HepG2 (cell line): ENCODE data around the gene GRM4. TPM values are rescaled to one million over a fixed set of nuclear protein-coding genes. Genes with fewer than 3 reads are reported as not detected.

Experiments used
- ATAC-seq: fragments of 200-7000 bp; cut with Tn5 transposase; 3 replicates; pipeline ENCODE4 v1.9.1; 2020; ENCODE audit warnings: mild to moderate bottlenecking, moderate library complexity
- BruUV-seq: library from RNA; stranded (reverse); fragments of 400-500 nt; replicated peaks from 2 replicates; lab custom pipeline; 2021; lab: Mats Ljungman, UMichigan
- CTCF ChIA-PET: fragments of 300-600 bp; formaldehyde crosslinking; extraction: SDS; loops from one replicate; lab custom pipeline; 2021; ENCODE audit warnings: low total read pairs, inconsistent platforms, low intra/inter-chr PET ratio; lab: Yijun Ruan, JAX
- POLR2A ChIA-PET: fragments of 350-600 bp; sonication (Branson Sonifier 250); formaldehyde crosslinking; loops from one replicate; lab custom pipeline; 2020; ENCODE audit warnings: antibody characterized with exemption, inconsistent platforms; lab: Yijun Ruan, JAX
- DNase-seq: peaks from one replicate; pipeline ENCODE4 v3.0.0-alpha.2; 2015; ENCODE audit warnings: low spot score
- FAIRE-seq: peaks from 3 replicates; lab custom pipeline; 2011; peaks lifted over from hg19 to GRCh38; lab: Jason Lieb, UNC
- H2AFZ ChIP-seq: one replicate; pipeline ENCODE4 v1.6.1; 2011; ENCODE audit warnings: low read length, inconsistent platforms
- H3K27ac ChIP-seq: fragments of 300-600 bp; 3 replicates; pipeline ENCODE4 v1.8.0; 2011; ENCODE audit warnings: mixed run types, mild to moderate bottlenecking, mixed read lengths, low read length, inconsistent platforms; ENCODE audit not compliant: insufficient read depth; ENCODE audit errors: extremely low read length
- H3K27me3 ChIP-seq, 2 experiments: fragments of 200-600 bp in 1 of 2; 2 replicates in 1 of 2; 3 replicates in 1 of 2; pipeline versions ENCODE4 v1.6.0 to v1.8.0; 2011; ENCODE audit warnings: low read length in 2 of 2, mild to moderate bottlenecking in 2 of 2, moderate library complexity in 2 of 2, inconsistent platforms in 1 of 2; ENCODE audit not compliant: insufficient read depth in 2 of 2, control insufficient read depth in 1 of 2
- H3K36me3 ChIP-seq, 2 experiments: fragments of 200-600 bp in 1 of 2; replicated peaks in 1 of 2; 2 replicates in 1 of 2; 3 replicates in 1 of 2; pipeline versions ENCODE4 v1.5.1 to v1.8.0; 2011; ENCODE audit warnings: low read length in 2 of 2, inconsistent platforms in 1 of 2; ENCODE audit not compliant: insufficient read depth in 2 of 2, control insufficient read depth in 1 of 2
- H3K4me1 ChIP-seq: 2 replicates; pipeline ENCODE4 v1.5.1; 2012; ENCODE audit warnings: low read length, inconsistent platforms; ENCODE audit not compliant: insufficient read depth
- H3K4me2 ChIP-seq: 2 replicates; pipeline ENCODE4 v1.6.0; 2011; ENCODE audit warnings: low read depth, low read length, inconsistent platforms
- H3K4me3 ChIP-seq, 3 experiments: fragments of 200-600 bp in 1 of 3; sonication (generic), shearing (Covaris generic) in 1 of 3; replicated peaks in 1 of 3; 2 replicates each; pipeline ENCODE4 v1.5.1; 2011 to 2016; ENCODE audit warnings: low read length in 3 of 3, inconsistent platforms in 2 of 3, low read depth in 2 of 3, mild to moderate bottlenecking in 2 of 3, control low read depth in 1 of 3, mixed read lengths in 1 of 3; ENCODE audit not compliant: insufficient read depth in 1 of 3
- H3K79me2 ChIP-seq: one replicate; pipeline ENCODE4 v1.6.1; 2011; ENCODE audit warnings: low read length, inconsistent platforms; ENCODE audit not compliant: insufficient read depth
- H3K9ac ChIP-seq: 2 replicates; pipeline ENCODE4 v1.6.0; 2011; ENCODE audit warnings: mild to moderate bottlenecking, low read depth, low read length, inconsistent platforms; ENCODE audit not compliant: insufficient read depth
- H3K9me3 ChIP-seq: 2 replicates; pipeline ENCODE4 v1.5.1; 2012; ENCODE audit warnings: mild to moderate bottlenecking, low read length
- H4K20me1 ChIP-seq: 2 replicates; pipeline ENCODE4 v1.6.0; 2011; ENCODE audit warnings: inconsistent platforms, mild to moderate bottlenecking, low read length, moderate library complexity; ENCODE audit not compliant: insufficient read depth
- KDM5A ChIP-seq: fragments of 200-600 bp; sonication (generic); IDR thresholded peaks from 2 replicates; pipeline ENCODE4 v1.7.0; 2018; ENCODE audit warnings: antibody characterized with exemption, mild to moderate bottlenecking, low read length, borderline replicate concordance
- KDM5B ChIP-seq: sonication (generic); formaldehyde crosslinking; IDR thresholded peaks from 2 replicates; pipeline ENCODE4 v1.4.0; 2020; ENCODE audit warnings: missing genetic modification reagents, mild to moderate bottlenecking, borderline replicate concordance
- MED13 ChIP-seq: sonication (generic); formaldehyde crosslinking; IDR thresholded peaks from 2 replicates; pipeline ENCODE4 v1.5.0; 2020; ENCODE audit warnings: missing genetic modification reagents
- RBM22 ChIP-seq: fragments of 200-400 bp; formaldehyde crosslinking; optimal IDR thresholded peaks from 2 replicates; pipeline ENCODE3; 2017; ENCODE audit warnings: mild to moderate bottlenecking, low read length, moderate library complexity
- WIZ ChIP-seq: sonication (generic); formaldehyde crosslinking; IDR thresholded peaks from 2 replicates; pipeline ENCODE4 v1.5.1; 2020; ENCODE audit warnings: mild to moderate bottlenecking, missing genetic modification reagents
- ZBTB8A ChIP-seq: sonication (generic); formaldehyde crosslinking; IDR thresholded peaks from 2 replicates; pipeline ENCODE4 v1.4.0; 2020; ENCODE audit warnings: mild to moderate bottlenecking, low read depth, missing genetic modification reagents, borderline replicate concordance
- ZKSCAN1 ChIP-seq: fragments of 150-350 bp; IDR thresholded peaks from 2 replicates; pipeline ENCODE4 v1.6.1; 2014; ENCODE audit warnings: low read length
- ZNF562 ChIP-seq: sonication (generic); formaldehyde crosslinking; IDR thresholded peaks from 2 replicates; pipeline ENCODE4 v1.8.0; 2022; ENCODE audit warnings: missing genetic modification reagents, borderline replicate concordance
- ZNF768 ChIP-seq: sonication (generic); formaldehyde crosslinking; IDR thresholded peaks from 2 replicates; pipeline ENCODE4 v1.4.0; 2020; ENCODE audit warnings: missing genetic modification reagents
- ZSCAN9 ChIP-seq: IDR thresholded peaks from 2 replicates; pipeline ENCODE4 v1.6.1; 2016; ENCODE audit warnings: borderline replicate concordance
- WGBS: methylation state at CpG from one replicate; pipeline ENCODE4 v1.1.6; 2017; ENCODE audit warnings: low lambda C conversion rate; 5-methylcytosine and 5-hydroxymethylcytosine counted together
- in situ Hi-C: cut with HindIII; loops from 2 replicates; pipeline ENCODE4 v1.10.0; 2017; ENCODE audit warnings: low pct_unique_long_range_greater_than_20kb; ENCODE audit not compliant: extremely low pct_ligation_motif_present
- intact Hi-C: fragments of 100-400 bp; cut with micrococcal nuclease; formaldehyde crosslinking; loops from one replicate; pipeline ENCODE4 v1.10.0; 2022; ENCODE audit not compliant: unreplicated experiment
- polyA plus RNA-seq, 8 experiments: library from polyadenylated mRNA; depleted of rRNA in 3 of 8; stranded (reverse) in 7 of 8; unstranded in 1 of 8; fragments of >200 nt; fragmentation: Illumina TruSeq in 4 of 8; extraction: Trizol in 4 of 8; gene quantifications; 2 replicates each; pipeline versions ENCODE4 v1.2.1 to v1.2.3, GENCODE V29; 2011 to 2016; ENCODE audit warnings: low read depth in 4 of 8, missing spikeins in 1 of 8, mixed read lengths in 1 of 8; ENCODE audit not compliant: insufficient read depth in 1 of 8
- total RNA-seq, 5 experiments: library from RNA; depleted of rRNA; stranded (reverse); fragments of >200 nt; fragmentation: Illumina TruSeq; extraction: Trizol; gene quantifications; 2 replicates each; pipeline ENCODE4 v1.2.3, GENCODE V29; 2016; ENCODE audit warnings: low read depth in 1 of 5
- TF ChIP-seq, protein P1 (sequence below): sonication (generic); formaldehyde crosslinking; IDR thresholded peaks from 2 replicates; pipeline ENCODE4 v1.8.0; 2022; ENCODE audit warnings: mild to moderate bottlenecking, missing genetic modification reagents, borderline replicate concordance
- TF ChIP-seq, protein P2 (sequence below): IDR thresholded peaks from 2 replicates; pipeline ENCODE4 v1.6.1; 2012; ENCODE audit warnings: low read depth, low read length, improper control_type of control experiment
- TF ChIP-seq, protein P3 (sequence below): sonication (generic); formaldehyde crosslinking; IDR thresholded peaks from 2 replicates; pipeline ENCODE4 v1.4.0; 2020; ENCODE audit warnings: low read depth, mild to moderate bottlenecking, missing genetic modification reagents

Gene GRM4
- total and polyA plus RNA-seq, 2 of the 13 experiments (the other 11 are each of a cell fraction or from before 2014, with no cell fraction given), result not detected

DNA sequence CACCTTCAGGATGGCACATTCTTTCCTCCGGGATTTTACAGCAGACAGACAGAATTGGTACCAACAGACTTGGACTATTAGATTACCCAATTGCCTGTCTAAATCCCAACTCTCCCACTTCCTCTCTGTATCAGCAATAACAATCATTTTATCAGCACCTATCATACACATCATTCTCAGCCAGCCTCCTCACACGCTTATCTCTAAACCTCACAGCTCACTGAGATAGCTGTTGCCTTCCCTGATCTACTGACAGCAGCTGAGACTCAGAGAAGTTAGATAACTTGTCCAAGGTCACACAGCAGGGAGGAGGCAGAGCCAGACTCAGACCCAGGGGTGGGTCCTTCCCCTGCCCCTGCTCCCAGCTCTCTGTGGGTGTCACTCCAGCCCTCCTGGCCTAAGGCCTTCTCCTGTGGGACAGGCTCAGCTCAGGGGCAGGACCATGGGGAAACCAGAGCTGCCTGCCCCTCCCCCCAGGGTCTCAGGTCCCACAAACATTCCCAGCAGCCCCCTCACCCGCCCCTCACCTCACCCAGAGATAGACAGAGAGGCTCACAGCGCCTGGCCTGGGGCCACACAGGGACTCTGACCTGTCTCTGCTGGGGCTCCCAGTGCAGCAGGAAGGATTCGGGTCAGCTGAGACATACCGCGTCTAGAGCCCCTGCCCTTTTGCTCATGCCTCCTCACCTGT lies 92.8 kb downstream of the GRM4 start:
- H3K36me3 ChIP-seq, result no peaks in the 10 kb centered on the region
- FAIRE-seq (no peak), ATAC-seq (no peak), DNase-seq (no peak)
- intact Hi-C loops (no loop called here), in situ Hi-C loops (no loop called here)
- no peak overlapping the region for H3K4me3 ChIP-seq
- no peak overlapping the region for H3K9ac ChIP-seq
- no peak overlapping the region for H2AFZ ChIP-seq
- peaks cover 4% of the 10 kb centered on the region; the same call in 1 of the 2 replicates for H4K20me1 ChIP-seq
- H3K27ac ChIP-seq, result no peak overlapping the region
- BruUV-seq, result no TSS peak
- 29% methylated on average over 7 of the region's 7 CpGs for WGBS
- H3K79me2 ChIP-seq, result no peaks in the 10 kb centered on the region
- ChIA-PET CTCF (interaction anchor here (1.0 kb wide), 1 partner anchor 102 kb away, joined by 3 read pairs; no protein-coding TSS in a partner anchor), POLR2A (no interaction called here)
- no peak overlapping the region for H3K4me2 ChIP-seq
- H3K4me1 ChIP-seq, result no peaks in the 10 kb centered on the region
- TF ChIP-seq, protein P1, sequence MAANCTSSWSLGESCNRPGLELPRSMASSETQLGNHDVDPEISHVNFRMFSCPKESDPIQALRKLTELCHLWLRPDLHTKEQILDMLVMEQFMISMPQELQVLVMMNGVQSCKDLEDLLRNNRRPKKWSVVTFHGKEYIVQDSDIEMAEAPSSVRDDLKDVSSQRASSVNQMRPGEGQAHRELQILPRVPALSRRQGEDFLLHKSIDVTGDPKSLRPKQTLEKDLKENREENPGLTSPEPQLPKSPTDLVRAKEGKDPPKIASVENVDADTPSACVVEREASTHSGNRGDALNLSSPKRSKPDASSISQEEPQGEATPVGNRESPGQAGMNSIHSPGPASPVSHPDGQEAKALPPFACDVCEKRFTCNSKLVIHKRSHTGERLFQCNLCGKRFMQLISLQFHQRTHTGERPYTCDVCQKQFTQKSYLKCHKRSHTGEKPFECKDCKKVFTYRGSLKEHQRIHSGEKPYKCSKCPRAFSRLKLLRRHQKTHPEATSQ (CRISPR knock-in tag), result no peak
- TF ChIP-seq ZNF768 (CRISPR knock-in tag), result peak; percentile 93
- peaks cover 11 to 57% of the 10 kb centered on the region in 2 experiments for H3K27me3 ChIP-seq
- no peaks in the 10 kb centered on the region for H3K9me3 ChIP-seq

DNA sequence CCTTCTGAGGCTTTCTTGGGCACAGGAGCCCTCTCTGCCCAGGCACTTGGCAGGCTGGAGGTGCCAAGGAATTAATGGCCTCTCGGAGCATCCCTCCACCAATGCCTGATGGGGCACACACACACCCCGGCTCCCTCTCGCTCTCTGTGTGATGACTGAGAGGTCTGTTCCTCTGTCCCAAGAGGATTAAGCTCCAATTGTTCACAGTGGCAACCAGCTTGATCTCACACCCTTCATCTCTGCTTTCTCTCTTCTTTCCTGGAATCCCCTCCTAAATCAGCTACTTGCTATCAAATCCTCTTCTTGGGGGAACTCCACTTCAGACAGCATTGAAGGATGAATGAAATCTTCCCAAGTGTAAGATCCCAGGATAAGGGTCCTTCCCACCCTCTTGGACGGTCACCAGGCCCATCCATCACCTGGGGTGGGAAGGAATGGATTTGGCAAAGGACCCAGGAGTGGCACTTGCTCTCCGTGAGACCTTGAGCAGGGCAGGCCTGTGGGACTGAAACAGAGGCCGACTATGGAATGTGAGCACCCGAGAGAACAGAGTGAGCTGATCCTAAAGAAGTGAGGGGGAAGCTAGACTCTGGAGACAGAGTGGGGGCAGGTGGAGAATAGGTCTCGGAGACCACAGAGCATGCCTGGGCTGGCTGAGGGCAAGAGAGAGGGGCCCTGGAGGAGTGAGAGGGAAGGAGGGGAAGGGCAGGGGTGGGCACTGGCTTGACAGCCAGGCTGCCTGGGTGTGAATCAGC lies 93.6 kb downstream of the GRM4 start:
- CTCF ChIA-PET, result no interaction called here
- Histone ChIP-seq H3K27me3 (peaks cover 11 to 53% of the 10 kb centered on the region in 2 experiments), H3K4me3 (no peak overlapping the region), H3K79me2 (no peaks in the 10 kb centered on the region), H3K36me3 (no peaks in the 10 kb centered on the region), H2AFZ (no peak overlapping the region), H4K20me1 (peaks cover 4% of the 10 kb centered on the region; the same call in 1 of the 2 replicates), H3K27ac (no peak overlapping the region), H3K9me3 (no peaks in the 10 kb centered on the region), H3K9ac (no peak overlapping the region), H3K4me1 (no peaks in the 10 kb centered on the region), H3K4me2 (no peak overlapping the region)
- POLR2A ChIA-PET, result no interaction called here
- no peak for FAIRE-seq
- no TSS peak for BruUV-seq
- ATAC-seq, result no peak
- intact Hi-C loops (no loop called here), in situ Hi-C loops (no loop called here)
- 2% methylated on average over 8 of the region's 8 CpGs for WGBS
- DNase-seq, result no peak
- TF ChIP-seq ZKSCAN1 (no peak), RBM22 (no peak), ZNF562 (no peak), ZSCAN9 (CRISPR knock-in tag) (no peak), ZBTB8A (CRISPR knock-in tag) (no peak), MED13 (CRISPR knock-in tag) (no peak), KDM5A (no peak), WIZ (CRISPR knock-in tag) (no peak), KDM5B (CRISPR knock-in tag) (no peak)
- TF ChIP-seq, protein P2, sequence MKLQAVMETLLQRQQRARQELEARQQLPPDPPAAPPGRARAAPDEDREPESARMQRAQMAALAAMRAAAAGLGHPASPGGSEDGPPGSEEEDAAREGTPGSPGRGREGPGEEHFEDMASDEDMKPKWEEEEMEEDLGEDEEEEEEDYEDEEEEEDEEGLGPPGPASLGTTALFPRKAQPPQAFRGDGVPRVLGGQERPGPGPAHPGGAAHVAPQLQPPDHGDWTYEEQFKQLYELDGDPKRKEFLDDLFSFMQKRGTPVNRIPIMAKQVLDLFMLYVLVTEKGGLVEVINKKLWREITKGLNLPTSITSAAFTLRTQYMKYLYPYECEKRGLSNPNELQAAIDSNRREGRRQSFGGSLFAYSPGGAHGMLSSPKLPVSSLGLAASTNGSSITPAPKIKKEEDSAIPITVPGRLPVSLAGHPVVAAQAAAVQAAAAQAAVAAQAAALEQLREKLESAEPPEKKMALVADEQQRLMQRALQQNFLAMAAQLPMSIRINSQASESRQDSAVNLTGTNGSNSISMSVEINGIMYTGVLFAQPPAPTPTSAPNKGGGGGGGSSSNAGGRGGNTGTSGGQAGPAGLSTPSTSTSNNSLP, result no peak
- TF ChIP-seq, protein P3, sequence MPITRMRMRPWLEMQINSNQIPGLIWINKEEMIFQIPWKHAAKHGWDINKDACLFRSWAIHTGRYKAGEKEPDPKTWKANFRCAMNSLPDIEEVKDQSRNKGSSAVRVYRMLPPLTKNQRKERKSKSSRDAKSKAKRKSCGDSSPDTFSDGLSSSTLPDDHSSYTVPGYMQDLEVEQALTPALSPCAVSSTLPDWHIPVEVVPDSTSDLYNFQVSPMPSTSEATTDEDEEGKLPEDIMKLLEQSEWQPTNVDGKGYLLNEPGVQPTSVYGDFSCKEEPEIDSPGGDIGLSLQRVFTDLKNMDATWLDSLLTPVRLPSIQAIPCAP (CRISPR knock-in tag), result no peak
